Subcutaneous adipose tissue (tissue), 4 donors: Measurements from ENCODE around the gene KCNJ5. TPM values are rescaled to one million over a fixed set of nuclear protein-coding genes. Genes with fewer than 3 reads are reported as not detected.

Experiments used
- total RNA-seq, 4 donors: library from RNA; depleted of rRNA; stranded (reverse); fragments of >200 nt; gene quantifications; one replicate each; pipeline ENCODE4 v1.1.0, GENCODE V29; 2016
- TF ChIP-seq, protein P1 (sequence below): fragments of 450-650 bp; IDR thresholded peaks from one replicate; pipeline ENCODE4 v1.5.1; 2016; ENCODE audit warnings: low read depth, mild to moderate bottlenecking, control low read depth, antibody characterized with exemption, moderate library complexity

Gene KCNJ5
- total RNA-seq, 4 donors from 2014 or later = 1.8 to 12.2 (median 4.1) TPM

- TF ChIP-seq, protein P1, sequence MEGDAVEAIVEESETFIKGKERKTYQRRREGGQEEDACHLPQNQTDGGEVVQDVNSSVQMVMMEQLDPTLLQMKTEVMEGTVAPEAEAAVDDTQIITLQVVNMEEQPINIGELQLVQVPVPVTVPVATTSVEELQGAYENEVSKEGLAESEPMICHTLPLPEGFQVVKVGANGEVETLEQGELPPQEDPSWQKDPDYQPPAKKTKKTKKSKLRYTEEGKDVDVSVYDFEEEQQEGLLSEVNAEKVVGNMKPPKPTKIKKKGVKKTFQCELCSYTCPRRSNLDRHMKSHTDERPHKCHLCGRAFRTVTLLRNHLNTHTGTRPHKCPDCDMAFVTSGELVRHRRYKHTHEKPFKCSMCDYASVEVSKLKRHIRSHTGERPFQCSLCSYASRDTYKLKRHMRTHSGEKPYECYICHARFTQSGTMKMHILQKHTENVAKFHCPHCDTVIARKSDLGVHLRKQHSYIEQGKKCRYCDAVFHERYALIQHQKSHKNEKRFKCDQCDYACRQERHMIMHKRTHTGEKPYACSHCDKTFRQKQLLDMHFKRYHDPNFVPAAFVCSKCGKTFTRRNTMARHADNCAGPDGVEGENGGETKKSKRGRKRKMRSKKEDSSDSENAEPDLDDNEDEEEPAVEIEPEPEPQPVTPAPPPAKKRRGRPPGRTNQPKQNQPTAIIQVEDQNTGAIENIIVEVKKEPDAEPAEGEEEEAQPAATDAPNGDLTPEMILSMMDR = no peak
These were observed 12.3 kb downstream of the KCNJ5 start for GRCh38 chr11:128903248-128904061.

- TF ChIP-seq, protein P1 = no peak
These were observed 13.1 kb downstream of the KCNJ5 start for GRCh38 chr11:128904303-128904655.

DNA sequence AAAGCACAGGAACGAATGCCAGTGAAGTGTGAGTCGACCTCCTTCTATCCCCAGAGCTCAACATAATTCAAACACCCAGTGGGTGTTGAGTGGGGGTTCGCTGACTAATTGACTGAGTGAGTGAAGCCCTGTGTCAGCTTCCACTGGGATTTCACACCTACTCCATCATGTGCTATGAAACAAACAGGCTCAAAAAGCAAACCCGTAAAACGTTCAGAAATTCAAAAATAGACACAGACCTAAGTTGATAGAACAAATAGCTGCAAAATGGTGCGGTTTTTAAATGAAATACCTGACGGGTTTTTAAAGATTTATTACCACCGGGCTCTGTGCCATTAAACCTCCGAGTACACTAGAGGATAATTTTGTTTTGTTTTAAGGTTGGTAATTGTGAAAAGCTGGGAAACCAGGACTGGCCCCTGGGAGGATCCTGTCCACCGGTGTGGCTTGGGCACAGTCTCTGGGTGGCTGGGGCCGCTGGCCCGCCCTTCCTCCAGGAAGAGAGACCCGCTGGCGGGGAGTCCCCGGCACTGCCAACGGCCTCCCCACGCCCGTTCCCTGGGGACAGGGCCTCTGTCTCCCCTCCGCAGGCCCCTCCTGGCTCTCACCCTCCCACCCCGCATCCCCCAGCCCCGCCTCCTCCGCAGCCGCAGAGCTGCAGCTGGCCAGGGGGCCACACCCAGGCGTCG, 13.6 kb downstream of the KCNJ5 start:
- TF ChIP-seq, protein P1 = no peak

DNA sequence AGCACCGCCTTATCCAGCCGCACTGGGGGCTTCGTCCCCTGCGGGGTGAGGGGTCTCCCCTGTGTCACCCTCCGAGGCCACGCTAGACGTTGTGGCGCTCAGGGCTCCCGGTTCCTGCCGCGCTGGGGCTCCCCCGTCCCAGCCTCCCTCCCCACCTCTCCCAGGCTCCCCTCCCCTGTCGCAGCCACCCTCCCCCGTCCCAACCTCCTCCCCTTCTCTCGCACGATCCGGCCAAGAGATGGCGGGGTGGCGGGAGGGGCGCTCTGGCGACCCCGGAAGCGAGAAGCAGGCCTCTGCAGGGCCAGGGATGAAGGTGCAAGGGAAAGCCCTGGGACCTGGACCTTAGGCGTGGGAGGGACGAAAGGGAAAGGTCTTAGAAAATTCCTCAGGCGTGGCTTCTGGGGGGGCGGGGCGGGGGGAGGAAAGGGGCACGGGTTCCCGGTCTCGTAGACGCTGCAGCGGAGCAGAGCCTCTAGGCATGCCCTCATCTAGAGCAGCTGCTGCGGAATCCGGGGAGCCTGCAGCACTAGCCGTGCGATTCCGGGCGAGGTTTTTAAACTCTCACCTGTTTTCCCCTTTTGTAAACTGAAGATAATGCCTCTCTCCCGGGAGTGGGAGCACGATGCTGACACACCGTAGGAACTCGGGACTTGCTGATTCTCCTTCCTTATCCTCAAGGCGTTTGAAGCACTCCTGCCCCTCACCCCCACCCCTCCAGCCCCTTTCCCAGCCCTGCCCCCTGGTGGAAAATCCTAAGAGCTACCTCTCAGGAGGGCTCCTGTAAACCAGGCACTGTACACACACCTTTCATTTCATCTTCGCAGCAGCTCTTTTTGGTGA, 14.4 kb downstream of the KCNJ5 start:
- TF ChIP-seq, protein P1 = no peak

- TF ChIP-seq, protein P1 = no peak
These were observed 15.3 kb downstream of the KCNJ5 start for GRCh38 chr11:128906185-128907050.

GRCh38 chr11:128907585-128907984, 16.4 kb downstream of the KCNJ5 start:
- TF ChIP-seq, protein P1 = no peak
